Fibroblast of skin of back (primary cell): Measurements from ENCODE around the gene ADCY1.
"Not testable (repeated sequence)": the region's sequence is repeated elsewhere in the genome, so short reads cannot be mapped to it uniquely, and the experiment has no call there.

Experiments
- DNase-seq: peaks from one replicate; pipeline ENCODE4 v3.0.0-alpha.2; 2013

ADCY1 gene

GRCh38 chr7:45768516-45769394, 194.6 kb downstream of the ADCY1 start:
- peak; percentile 99 for DNase-seq

- DNase-seq, result not testable (repeated sequence)
These were observed 195.5 kb downstream of the ADCY1 start for GRCh38 chr7:45769626-45770025.
